ENCODE measurements around the gene RNF208. TPM values are rescaled to one million over a fixed set of nuclear protein-coding genes. Genes with fewer than 3 reads are reported as not detected.

RNF208 gene
- polyA plus RNA-seq, 3 donors: 1.5 TPM; not detected in 2

DNA sequence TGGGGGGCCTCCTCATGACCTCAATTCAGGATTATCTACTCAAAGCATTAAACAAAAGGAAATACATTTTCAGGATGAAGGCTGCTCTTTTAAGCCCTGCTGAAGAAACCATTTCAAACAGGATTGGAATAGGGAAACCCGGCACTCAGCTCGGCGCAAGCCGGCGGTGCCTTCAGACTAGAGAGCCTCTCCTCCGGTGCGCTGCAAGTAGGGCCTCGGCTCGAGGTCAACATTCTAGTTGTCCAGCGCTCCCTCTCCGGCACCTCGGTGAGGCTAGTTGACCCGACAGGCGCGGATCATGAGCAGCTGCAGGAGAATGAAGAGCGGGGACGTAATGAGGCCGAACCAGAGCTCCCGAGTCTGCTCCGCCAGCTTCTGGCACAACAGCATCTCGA lies 17.3 kb downstream of the RNF208 start:
- H3K9me3 ChIP-seq (replicated peaks in 1 of 2; ENCODE audit: control insufficient read depth in 1 of 2, insufficient read depth in 1 of 2, low read length in 2 of 2): no peaks in the 10 kb centered on the region
- intact Hi-C loops (cut with micrococcal nuclease): loop anchor here (1.0 to 5.0 kb wide), 4 partner anchors 16 to 348 kb away; partner anchors contain the start of genes ANAPC2 (in 1 of the 2), MRPL41 (in 1 of the 2), PNPLA7 (in 1 of the 2) and SSNA1 (in 1 of the 2)
- peaks cover 7% of the 10 kb centered on the region for H4K20me1 ChIP-seq (ENCODE audit: insufficient read depth, low read length)
- DNase-seq: no peak
- peaks cover 35 to 52% of the 10 kb centered on the region in 2 donors for H3K4me1 ChIP-seq (ENCODE audit: control insufficient read depth in 1 of 2, insufficient read depth in 2 of 2, low read length in 2 of 2)
- TF ChIP-seq CTCF (IDR thresholded peaks at IDR 0.05): no peak
- peak overlapping the region; percentile 91 to 96 (median 93) for H3K27ac Mint-ChIP-seq
- H3K4me3 ChIP-seq (replicated peaks in 1 of 3; ENCODE audit: low read depth in 2 of 3, low read length in 3 of 3): peak overlapping the region; percentile 77 to 91 (median 84)
- peak overlapping the region; percentile 92 to 94 for H3K4me3 Mint-ChIP-seq
- peaks cover 46% of the 10 kb centered on the region for H3K4me1 Mint-ChIP-seq
- H3K9me3 Mint-ChIP-seq: peaks cover 0 to 2% (median 0%) of the 10 kb centered on the region in 7 donors
- peaks cover 15 to 24% of the 10 kb centered on the region in 2 donors for H3K36me3 Mint-ChIP-seq
- peaks cover 0 to 1% (median 0%) of the 10 kb centered on the region in 3 donors for H3K27me3 Mint-ChIP-seq (ENCODE audit: low read depth in 3 of 3)
- H3K79me2 ChIP-seq (ENCODE audit: insufficient read depth, low read length): peaks cover 56% of the 10 kb centered on the region
- peaks cover 4 to 18% of the 10 kb centered on the region in 2 donors for H3K36me3 ChIP-seq (replicated peaks in 1 of 2; ENCODE audit: control insufficient read depth in 1 of 2, insufficient read depth in 2 of 2, low read length in 2 of 2)
- H2AFZ ChIP-seq (ENCODE audit: insufficient read depth, low read depth, low read length, poor library complexity, severe bottlenecking): peak overlapping the region; percentile 86
- H3K9ac ChIP-seq (ENCODE audit: insufficient read depth, low read length, poor library complexity, severe bottlenecking): peak overlapping the region; percentile 92
- H3K27me3 ChIP-seq (ENCODE audit: control insufficient read depth in 2 of 2, insufficient read depth in 2 of 2, low read length in 2 of 2): no peaks in the 10 kb centered on the region
- H3K27ac ChIP-seq (ENCODE audit: low read depth in 1 of 2, low read length in 2 of 2): peak overlapping the region; percentile 73 to 92
- WGBS (ENCODE audit: insufficient coverage): 22% methylated on average over 21 of the region's 21 CpGs
- H3K4me2 ChIP-seq (replicated peaks; ENCODE audit: extremely low read depth, low read length, poor library complexity, severe bottlenecking): peak overlapping the region; percentile 89

- peaks cover 0 to 2% (median 0%) of the 10 kb centered on the region in 7 donors for H3K9me3 Mint-ChIP-seq
- H3K9ac ChIP-seq (ENCODE audit: insufficient read depth, low read length, poor library complexity, severe bottlenecking): no peak overlapping the region
Observed at GRCh38 chr9:137202966-137203365, 19.1 kb downstream of the RNF208 start.

More at GRCh38 chr9:137202966-137203365, 19.1 kb downstream of the RNF208 start:
- no peak for DNase-seq
- peaks cover 23% of the 10 kb centered on the region for H4K20me1 ChIP-seq (ENCODE audit: insufficient read depth, low read length)
- Mint-ChIP-seq H3K27me3 (ENCODE audit: low read depth in 3 of 3) (peaks cover 0 to 4% (median 0%) of the 10 kb centered on the region in 3 donors), H3K36me3 (peaks cover 4 to 8% of the 10 kb centered on the region in 2 donors), H3K27ac (no peak overlapping the region), H3K4me1 (peaks cover 58% of the 10 kb centered on the region), H3K4me3 (no peak overlapping the region)
- no peak overlapping the region for H3K4me3 ChIP-seq (replicated peaks in 1 of 3; ENCODE audit: low read depth in 2 of 3, low read length in 3 of 3)
- H2AFZ ChIP-seq (ENCODE audit: insufficient read depth, low read depth, low read length, poor library complexity, severe bottlenecking): no peak overlapping the region
- H3K27ac ChIP-seq (ENCODE audit: low read depth in 1 of 2, low read length in 2 of 2): no peak overlapping the region
- no peak for TF ChIP-seq CTCF (IDR thresholded peaks at IDR 0.05)
- H3K36me3 ChIP-seq (replicated peaks in 1 of 2; ENCODE audit: control insufficient read depth in 1 of 2, insufficient read depth in 2 of 2, low read length in 2 of 2): peaks cover 0 to 6% of the 10 kb centered on the region in 2 donors
- peaks cover 50 to 70% of the 10 kb centered on the region in 2 donors for H3K4me1 ChIP-seq (ENCODE audit: control insufficient read depth in 1 of 2, insufficient read depth in 2 of 2, low read length in 2 of 2)
- peaks cover 61% of the 10 kb centered on the region for H3K79me2 ChIP-seq (ENCODE audit: insufficient read depth, low read length)
- H3K9me3 ChIP-seq (replicated peaks in 1 of 2; ENCODE audit: control insufficient read depth in 1 of 2, insufficient read depth in 1 of 2, low read length in 2 of 2): no peaks in the 10 kb centered on the region
- WGBS (ENCODE audit: insufficient coverage): 89% methylated on average over 7 of the region's 8 CpGs
- peaks cover 0 to 4% of the 10 kb centered on the region in 2 donors for H3K27me3 ChIP-seq (ENCODE audit: control insufficient read depth in 2 of 2, insufficient read depth in 2 of 2, low read length in 2 of 2)
- intact Hi-C loops (cut with micrococcal nuclease): loop anchor here in 1 of 2 donors (5.0 kb wide), 2 partner anchors 39 to 349 kb away; partner anchors contain the start of genes MRPL41, PNPLA7 and TUBB4B
- no peak overlapping the region for H3K4me2 ChIP-seq (replicated peaks; ENCODE audit: extremely low read depth, low read length, poor library complexity, severe bottlenecking)
